MM.1S (cell line): Measurements from ENCODE around the gene WIPI1.

Experiments used
- DNase-seq: peaks from one replicate; pipeline ENCODE4 v3.0.0-alpha.2; 2015
- H2AFZ ChIP-seq: fragments of 300-600 bp; sonication (generic); 2 replicates; pipeline ENCODE4 v1.6.0; 2016; ENCODE audit warnings: antibody characterized with exemption, low read length
- H3F3A ChIP-seq: fragments of 300-600 bp; sonication (generic); 2 replicates; pipeline ENCODE4 v1.6.1; 2016; ENCODE audit warnings: mild to moderate bottlenecking, antibody characterized with exemption, low read length, moderate library complexity, mixed read lengths; ENCODE audit not compliant: insufficient read depth
- H3K27ac ChIP-seq: fragments of 300-600 bp; sonication (generic); 2 replicates; pipeline ENCODE4 v1.5.1; 2016; ENCODE audit warnings: mild to moderate bottlenecking, low read length
- H3K27me3 ChIP-seq: fragments of 300-600 bp; sonication (generic); replicated peaks from 2 replicates; pipeline ENCODE4 v1.6.0; 2016; ENCODE audit warnings: low read length; ENCODE audit not compliant: insufficient read depth
- H3K36me3 ChIP-seq: fragments of 300-600 bp; sonication (generic); replicated peaks from 2 replicates; pipeline ENCODE4 v1.6.1; 2016; ENCODE audit warnings: mild to moderate bottlenecking, low read length, mixed read lengths; ENCODE audit not compliant: insufficient read depth
- H3K4me1 ChIP-seq: fragments of 300-600 bp; sonication (generic); 2 replicates; pipeline ENCODE4 v1.6.1; 2016; ENCODE audit warnings: low read length, mixed read lengths
- H3K4me2 ChIP-seq: fragments of 300-600 bp; sonication (generic); 2 replicates; pipeline ENCODE4 v1.6.0; 2016; ENCODE audit warnings: low read depth, low read length
- H3K4me3 ChIP-seq: fragments of 300-600 bp; sonication (generic); 2 replicates; pipeline ENCODE4 v1.5.1; 2016; ENCODE audit warnings: low read length, mixed read lengths
- H3K79me2 ChIP-seq: fragments of 300-600 bp; sonication (generic); 2 replicates; pipeline ENCODE4 v1.6.1; 2016; ENCODE audit warnings: mixed run types, low read length, mixed read lengths
- H3K9ac ChIP-seq: fragments of 300-600 bp; sonication (generic); 2 replicates; pipeline ENCODE4 v1.6.1; 2016; ENCODE audit warnings: low read length, mixed read lengths
- H3K9me2 ChIP-seq: fragments of 300-600 bp; sonication (generic); replicated peaks from 2 replicates; pipeline ENCODE4 v1.6.1; 2016; ENCODE audit warnings: mild to moderate bottlenecking, low read length, mixed read lengths; ENCODE audit not compliant: insufficient read depth
- H3K9me3 ChIP-seq: fragments of 300-600 bp; sonication (generic); replicated peaks from 2 replicates; pipeline ENCODE4 v1.6.1; 2016; ENCODE audit warnings: mild to moderate bottlenecking, low read length, mixed read lengths; ENCODE audit not compliant: insufficient read depth
- H4K20me1 ChIP-seq: fragments of 300-600 bp; sonication (generic); 2 replicates; pipeline ENCODE4 v1.6.1; 2016; ENCODE audit warnings: mild to moderate bottlenecking, low read length, moderate library complexity, mixed read lengths; ENCODE audit not compliant: insufficient read depth
- CTCF ChIP-seq: fragments of 300-600 bp; sonication (generic); IDR thresholded peaks from 2 replicates; pipeline ENCODE4 v1.5.1; 2016; ENCODE audit warnings: antibody characterized with exemption, low read length, mixed read lengths
- EZH2 ChIP-seq: fragments of 300-600 bp; sonication (generic); optimal IDR thresholded peaks from 2 replicates; pipeline ENCODE3; 2017; ENCODE audit warnings: low read depth, mild to moderate bottlenecking, antibody characterized with exemption, low read length, mixed read lengths
- EZH2phosphoT487 ChIP-seq: fragments of 300-600 bp; sonication (generic); IDR thresholded peaks from 2 replicates; pipeline ENCODE4 v1.6.1; 2018; ENCODE audit warnings: antibody characterized with exemption, low read length

The WIPI1 gene

GRCh38 chr17:68468788-68469187 lies 11.5 kb upstream of the WIPI1 start:
- no peak for DNase-seq
- H3K4me2 ChIP-seq, result no peak overlapping the region

DNA sequence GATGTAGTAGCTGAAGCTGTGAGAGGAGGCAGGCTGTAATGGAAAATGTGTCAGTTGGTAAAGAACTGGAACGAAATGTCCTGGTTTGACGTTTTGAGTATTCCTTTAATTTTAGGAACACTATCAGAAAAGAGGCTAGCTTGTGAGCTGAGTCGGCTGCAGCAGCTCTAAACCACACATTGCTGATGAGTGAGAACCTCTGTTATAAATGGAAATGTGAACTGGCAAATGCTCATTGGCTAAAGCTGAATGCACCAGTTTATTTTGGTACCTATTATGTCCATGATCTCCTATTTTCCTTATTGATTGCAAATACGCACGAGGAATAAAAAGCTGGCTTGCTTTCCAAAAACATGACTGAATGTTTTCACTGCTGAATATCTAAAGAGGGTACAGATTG lies 11.0 kb upstream of the WIPI1 start:
- Histone ChIP-seq H4K20me1 (no peaks in the 10 kb centered on the region), H3K27ac (no peak overlapping the region), H3K9ac (no peak overlapping the region), H2AFZ (no peak overlapping the region), H3K4me3 (no peak overlapping the region), H3K4me2 (no peak overlapping the region), H3K27me3 (no peaks in the 10 kb centered on the region), H3K4me1 (peaks cover 18% of the 10 kb centered on the region), H3K36me3 (no peaks in the 10 kb centered on the region), H3F3A (0 out of 2 replicates have a peak, but pooled peaks cover 3% of the 10 kb centered on the region), H3K9me3 (no peaks in the 10 kb centered on the region), H3K79me2 (no peaks in the 10 kb centered on the region), H3K9me2 (no peaks in the 10 kb centered on the region)
- no peak for DNase-seq
- TF ChIP-seq EZH2, result no peak
- TF ChIP-seq EZH2phosphoT487, result no peak
- no peak for TF ChIP-seq CTCF

More at GRCh38 chr17:68468788-68469187, 11.5 kb upstream of the WIPI1 start:
- Histone ChIP-seq H3K9ac (no peak overlapping the region), H2AFZ (no peak overlapping the region), H3K36me3 (no peaks in the 10 kb centered on the region), H3K4me3 (no peak overlapping the region), H3K27me3 (no peaks in the 10 kb centered on the region), H3K27ac (no peak overlapping the region), H3F3A (0 out of 2 replicates have a peak, but pooled peaks cover 3% of the 10 kb centered on the region), H3K4me1 (peaks cover 18% of the 10 kb centered on the region), H3K79me2 (no peaks in the 10 kb centered on the region), H3K9me2 (no peaks in the 10 kb centered on the region), H4K20me1 (no peaks in the 10 kb centered on the region), H3K9me3 (no peaks in the 10 kb centered on the region)
- TF ChIP-seq CTCF, result no peak
- no peak for TF ChIP-seq EZH2phosphoT487
- TF ChIP-seq EZH2, result no peak

GRCh38 chr17:68463211-68464019 lies 6.1 kb upstream of the WIPI1 start:
- no peaks in the 10 kb centered on the region for H3K27me3 ChIP-seq
- H3K4me3 ChIP-seq, result no peak overlapping the region
- peaks cover 56% of the 10 kb centered on the region for H3K4me1 ChIP-seq
- H3K4me2 ChIP-seq, result 0 out of 2 replicates have a peak overlapping the region, but pooled peaks have one; percentile 71
- H3K9me3 ChIP-seq, result no peaks in the 10 kb centered on the region
- no peak overlapping the region for H3K27ac ChIP-seq
- H3K36me3 ChIP-seq, result no peaks in the 10 kb centered on the region
- no peak for TF ChIP-seq EZH2
- H2AFZ ChIP-seq, result no peak overlapping the region
- H3K9me2 ChIP-seq, result no peaks in the 10 kb centered on the region
- no peaks in the 10 kb centered on the region for H3K79me2 ChIP-seq
- no peak for DNase-seq
- H3F3A ChIP-seq, result peaks cover 48% of the 10 kb centered on the region
- H4K20me1 ChIP-seq, result no peaks in the 10 kb centered on the region
- H3K9ac ChIP-seq, result no peak overlapping the region
